ENCODE results near the gene PCDH9. TPM values are rescaled to one million over a fixed set of nuclear protein-coding genes. Genes with fewer than 3 reads are reported as not detected.

The PCDH9 gene
- total RNA-seq, 1 experiment from 2014 or later, result 5.8 TPM

DNA sequence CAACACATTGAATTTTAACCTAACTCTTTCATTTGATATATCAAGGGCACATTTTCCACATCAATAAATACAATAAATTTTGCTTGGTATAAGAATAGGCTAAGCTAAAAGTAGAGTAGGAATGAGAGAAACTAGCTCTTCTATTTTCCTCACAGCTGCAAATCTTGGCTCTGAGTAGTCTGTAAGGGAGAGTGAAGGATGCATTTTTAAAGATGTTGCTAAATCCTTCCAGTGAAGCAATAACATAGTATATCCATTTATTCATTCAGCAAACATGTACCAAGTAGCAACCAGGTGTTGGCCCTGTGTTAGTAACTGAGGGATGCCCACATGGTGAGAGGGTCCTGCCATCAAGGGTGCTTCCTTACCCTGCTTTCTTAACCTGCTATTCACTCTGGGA lies 799.9 kb downstream of the PCDH9 start:
- TF ChIP-seq CTCF (conservative IDR thresholded peaks at IDR 0.05; ENCODE audit: low read depth, low read length) (no peak), EZH2 (IDR thresholded peaks at IDR 0.05; ENCODE audit: borderline replicate concordance, low read depth, low read length, poor library complexity, severe bottlenecking) (no peak)
- intact Hi-C loops (cut with micrococcal nuclease; ENCODE audit: unreplicated experiment), result no loop called here
- Histone ChIP-seq H3K27ac (ENCODE audit: low read depth, low read length, poor library complexity, severe bottlenecking) (no peak overlapping the region), H3K4me1 (ENCODE audit: insufficient read depth, low read length, poor library complexity, severe bottlenecking) (no peaks in the 10 kb centered on the region), H3K27me3 (replicated peaks; ENCODE audit: insufficient read depth, low read depth, low read length, poor library complexity) (no peaks in the 10 kb centered on the region), H3K4me3 (ENCODE audit: low read depth, low read length, poor library complexity, severe bottlenecking) (no peak overlapping the region), H3K36me3 (ENCODE audit: insufficient read depth, low read length, poor library complexity, severe bottlenecking) (no peaks in the 10 kb centered on the region), H3K9me3 (ENCODE audit: low read depth, low read length, poor library complexity, severe bottlenecking) (no peaks in the 10 kb centered on the region)
- no peak for DNase-seq (ENCODE audit: low spot score)
- POLR2A ChIA-PET (ENCODE audit: low non-redundant PET), result no interaction called here
- CTCF ChIA-PET, result no interaction called here
- no TSS peak for BruUV-seq (replicated peaks)

DNA sequence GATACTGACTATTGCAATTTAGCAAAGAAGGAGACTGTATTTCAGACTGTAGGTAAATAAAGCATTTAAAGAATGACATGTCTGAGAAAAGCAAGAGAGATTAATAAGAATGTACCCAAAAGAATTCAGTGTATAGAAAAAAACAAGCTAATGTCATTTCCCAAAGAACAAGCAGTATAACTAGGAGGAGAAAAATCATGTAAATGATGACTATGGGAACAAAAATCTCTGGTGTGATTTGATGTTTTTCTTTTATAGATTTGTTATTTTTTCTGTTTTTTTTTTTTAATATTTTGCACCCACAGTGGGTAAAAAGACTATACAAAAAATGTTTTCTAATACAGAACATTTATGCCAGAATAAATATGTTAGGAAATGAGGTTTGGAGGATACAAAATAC lies 801.0 kb downstream of the PCDH9 start:
- intact Hi-C loops (cut with micrococcal nuclease; ENCODE audit: unreplicated experiment), result no loop called here
- Histone ChIP-seq H3K27me3 (replicated peaks; ENCODE audit: insufficient read depth, low read depth, low read length, poor library complexity) (no peaks in the 10 kb centered on the region), H3K4me1 (ENCODE audit: insufficient read depth, low read length, poor library complexity, severe bottlenecking) (no peaks in the 10 kb centered on the region), H3K27ac (ENCODE audit: low read depth, low read length, poor library complexity, severe bottlenecking) (no peak overlapping the region), H3K36me3 (ENCODE audit: insufficient read depth, low read length, poor library complexity, severe bottlenecking) (no peaks in the 10 kb centered on the region), H3K9me3 (ENCODE audit: low read depth, low read length, poor library complexity, severe bottlenecking) (no peaks in the 10 kb centered on the region), H3K4me3 (ENCODE audit: low read depth, low read length, poor library complexity, severe bottlenecking) (no peak overlapping the region)
- no TSS peak for BruUV-seq (replicated peaks)
- DNase-seq (ENCODE audit: low spot score), result no peak
- POLR2A ChIA-PET (ENCODE audit: low non-redundant PET), result no interaction called here
- TF ChIP-seq EZH2 (IDR thresholded peaks at IDR 0.05; ENCODE audit: borderline replicate concordance, low read depth, low read length, poor library complexity, severe bottlenecking) (no peak), CTCF (conservative IDR thresholded peaks at IDR 0.05; ENCODE audit: low read depth, low read length) (no peak)
- CTCF ChIA-PET, result no interaction called here

DNA sequence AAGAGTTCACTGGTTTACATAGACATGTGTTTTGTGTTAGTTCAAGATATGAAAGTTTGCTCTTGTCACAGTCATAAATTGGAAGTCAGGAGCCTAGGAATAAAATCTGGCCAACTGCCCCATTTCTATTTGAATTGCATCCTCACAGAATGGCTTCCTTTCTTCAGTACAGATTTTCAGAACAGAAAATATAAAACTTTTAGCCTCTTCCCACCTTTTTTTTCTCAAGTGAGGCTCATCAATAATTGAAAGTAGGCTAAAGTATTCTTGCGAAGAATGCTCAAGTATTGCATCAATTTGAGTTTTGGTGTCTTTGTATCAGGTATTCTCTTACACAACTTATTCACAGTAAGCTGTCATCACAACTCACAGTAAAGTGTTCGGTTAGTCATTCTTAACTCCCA lies 802.7 kb downstream of the PCDH9 start:
- H3K27ac ChIP-seq (ENCODE audit: low read depth, low read length, poor library complexity, severe bottlenecking), result no peak overlapping the region
- ChIA-PET CTCF (no interaction called here), POLR2A (ENCODE audit: low non-redundant PET) (no interaction called here)
- H3K36me3 ChIP-seq (ENCODE audit: insufficient read depth, low read length, poor library complexity, severe bottlenecking), result no peaks in the 10 kb centered on the region
- no TSS peak for BruUV-seq (replicated peaks)
- no peak for TF ChIP-seq CTCF (conservative IDR thresholded peaks at IDR 0.05; ENCODE audit: low read depth, low read length)
- TF ChIP-seq EZH2 (IDR thresholded peaks at IDR 0.05; ENCODE audit: borderline replicate concordance, low read depth, low read length, poor library complexity, severe bottlenecking), result no peak
- H3K9me3 ChIP-seq (ENCODE audit: low read depth, low read length, poor library complexity, severe bottlenecking), result no peaks in the 10 kb centered on the region
- intact Hi-C loops (cut with micrococcal nuclease; ENCODE audit: unreplicated experiment), result no loop called here
- no peaks in the 10 kb centered on the region for H3K4me1 ChIP-seq (ENCODE audit: insufficient read depth, low read length, poor library complexity, severe bottlenecking)
- no peak for DNase-seq (ENCODE audit: low spot score)
- no peaks in the 10 kb centered on the region for H3K27me3 ChIP-seq (replicated peaks; ENCODE audit: insufficient read depth, low read depth, low read length, poor library complexity)
- no peak overlapping the region for H3K4me3 ChIP-seq (ENCODE audit: low read depth, low read length, poor library complexity, severe bottlenecking)

Data from A673 (cell line).